Measurements from ENCODE around the gene LATS2.

DNA sequence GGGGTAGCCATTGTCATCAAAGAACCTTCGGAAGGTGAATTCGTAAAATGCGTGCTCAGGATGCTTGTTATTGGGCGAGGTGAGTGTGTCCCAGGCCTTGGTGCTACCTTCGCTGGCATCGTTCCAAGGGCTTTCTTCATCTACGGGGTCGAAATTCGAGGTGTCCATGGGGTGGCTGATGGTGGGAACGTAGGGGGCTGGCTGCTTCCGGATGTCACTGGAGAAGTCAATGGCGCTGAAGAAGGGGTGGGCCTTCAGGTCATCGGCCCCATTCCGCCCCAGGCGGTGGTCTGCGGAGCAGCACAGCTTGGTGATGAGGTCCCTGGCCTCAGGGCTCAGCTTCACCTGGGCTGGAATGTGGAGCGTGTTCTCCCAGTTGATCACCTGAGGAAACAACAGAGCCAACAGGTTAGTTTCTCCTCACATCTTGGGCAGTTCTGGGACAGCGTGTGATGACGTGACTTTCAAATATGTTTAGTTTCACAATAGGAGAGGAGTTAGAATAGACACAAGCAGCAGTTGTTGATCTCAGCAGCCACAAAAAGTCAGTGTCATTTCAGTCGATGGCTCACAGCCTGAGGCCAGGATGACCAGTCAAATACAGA is 86.3 kb downstream of the LATS2 start:
- TF ChIP-seq, protein P1, sequence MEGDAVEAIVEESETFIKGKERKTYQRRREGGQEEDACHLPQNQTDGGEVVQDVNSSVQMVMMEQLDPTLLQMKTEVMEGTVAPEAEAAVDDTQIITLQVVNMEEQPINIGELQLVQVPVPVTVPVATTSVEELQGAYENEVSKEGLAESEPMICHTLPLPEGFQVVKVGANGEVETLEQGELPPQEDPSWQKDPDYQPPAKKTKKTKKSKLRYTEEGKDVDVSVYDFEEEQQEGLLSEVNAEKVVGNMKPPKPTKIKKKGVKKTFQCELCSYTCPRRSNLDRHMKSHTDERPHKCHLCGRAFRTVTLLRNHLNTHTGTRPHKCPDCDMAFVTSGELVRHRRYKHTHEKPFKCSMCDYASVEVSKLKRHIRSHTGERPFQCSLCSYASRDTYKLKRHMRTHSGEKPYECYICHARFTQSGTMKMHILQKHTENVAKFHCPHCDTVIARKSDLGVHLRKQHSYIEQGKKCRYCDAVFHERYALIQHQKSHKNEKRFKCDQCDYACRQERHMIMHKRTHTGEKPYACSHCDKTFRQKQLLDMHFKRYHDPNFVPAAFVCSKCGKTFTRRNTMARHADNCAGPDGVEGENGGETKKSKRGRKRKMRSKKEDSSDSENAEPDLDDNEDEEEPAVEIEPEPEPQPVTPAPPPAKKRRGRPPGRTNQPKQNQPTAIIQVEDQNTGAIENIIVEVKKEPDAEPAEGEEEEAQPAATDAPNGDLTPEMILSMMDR (IDR thresholded peaks at IDR 0.05): no peak
- TF ChIP-seq POLR2A (IDR thresholded peaks at IDR 0.05): no peak
